Kidney glomerular epithelial cell (primary cell): ENCODE results near the gene KLF6.

Experiments
- DNase-seq: peaks from one replicate; lab custom pipeline; 2025; lab: John Stamatoyannopoulos, UW

KLF6 gene

GRCh38 chr10:3774814-3775695 is 10.0 kb downstream of the KLF6 start:
- no peak for DNase-seq

GRCh38 chr10:3774018-3774813 is 10.8 kb downstream of the KLF6 start:
- no peak for DNase-seq

GRCh38 chr10:3773460-3774017 is 11.5 kb downstream of the KLF6 start:
- DNase-seq: no peak

- DNase-seq: no peak
Observed at GRCh38 chr10:3772361-3773171, 12.4 kb downstream of the KLF6 start.

- no peak for DNase-seq
Observed at GRCh38 chr10:3770611-3771110, 14.3 kb downstream of the KLF6 start.

DNA sequence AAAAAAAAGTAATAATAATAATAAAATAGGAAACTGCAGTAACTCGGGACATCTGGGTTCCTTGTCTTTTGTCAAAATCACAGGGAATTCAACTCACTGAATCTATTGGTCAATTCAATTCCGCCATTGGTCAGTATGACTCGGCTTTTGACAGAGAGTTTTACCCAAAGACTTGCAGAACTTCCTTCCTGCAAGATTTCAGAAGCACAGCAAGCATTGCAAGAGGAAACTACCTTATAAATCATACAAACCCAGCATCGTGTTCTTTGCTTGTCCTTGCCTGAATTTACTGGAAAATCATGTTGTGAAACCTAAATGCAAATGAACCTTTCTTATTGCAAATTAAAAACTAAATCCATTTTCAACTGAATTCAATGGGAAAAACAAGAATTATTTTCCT is 15.5 kb downstream of the KLF6 start:
- DNase-seq: no peak

- DNase-seq: no peak
Observed at GRCh38 chr10:3766046-3766756, 18.8 kb downstream of the KLF6 start.

DNA sequence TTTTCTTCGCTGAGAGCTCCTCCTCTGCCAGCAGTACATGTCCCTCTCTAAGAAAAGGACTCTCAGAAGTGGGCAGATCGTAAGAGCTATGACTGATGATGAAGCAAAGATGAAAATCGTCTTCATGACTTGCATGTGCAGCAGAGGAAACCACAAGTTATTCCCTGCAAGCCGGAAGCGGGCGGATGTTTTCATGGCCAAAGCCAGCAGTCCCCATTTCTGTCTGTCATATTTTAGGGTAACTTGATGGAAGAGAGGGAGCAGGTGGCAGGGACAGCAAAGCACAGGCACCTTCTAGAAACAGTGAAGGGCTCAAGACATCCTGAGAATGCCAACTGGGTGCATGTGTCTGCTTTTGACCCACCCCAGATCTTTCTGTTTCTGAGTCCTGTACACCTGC is 19.9 kb downstream of the KLF6 start:
- no peak for DNase-seq

DNA sequence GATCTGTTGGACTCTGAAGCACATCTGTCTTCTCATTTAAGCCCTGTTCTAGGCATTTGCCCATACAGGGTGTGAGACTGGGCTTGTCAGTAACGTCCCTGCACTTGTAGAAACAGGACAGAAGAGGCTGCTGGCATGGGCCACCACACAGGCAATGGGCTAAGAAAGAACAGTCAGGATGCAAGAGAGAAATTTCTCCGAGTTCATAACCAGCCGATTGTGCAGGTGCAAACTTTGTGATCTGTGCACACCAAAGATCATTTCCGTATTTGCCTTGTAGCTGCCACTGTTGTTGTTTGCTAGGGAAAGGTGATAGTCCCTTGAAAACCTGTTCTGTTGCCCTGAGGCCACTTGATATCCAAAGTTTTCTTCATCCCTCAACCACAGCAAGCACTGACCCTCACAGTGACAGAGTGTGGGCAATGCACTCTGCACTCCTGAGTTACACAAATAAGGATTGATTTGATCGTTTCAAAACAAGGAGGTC is 20.3 kb downstream of the KLF6 start:
- no peak for DNase-seq

- DNase-seq: peak; percentile 48
Observed at GRCh38 chr10:3763852-3764625, 21.0 kb downstream of the KLF6 start.

GRCh38 chr10:3763035-3763456 is 22.0 kb downstream of the KLF6 start:
- peak; percentile 78 for DNase-seq

DNA sequence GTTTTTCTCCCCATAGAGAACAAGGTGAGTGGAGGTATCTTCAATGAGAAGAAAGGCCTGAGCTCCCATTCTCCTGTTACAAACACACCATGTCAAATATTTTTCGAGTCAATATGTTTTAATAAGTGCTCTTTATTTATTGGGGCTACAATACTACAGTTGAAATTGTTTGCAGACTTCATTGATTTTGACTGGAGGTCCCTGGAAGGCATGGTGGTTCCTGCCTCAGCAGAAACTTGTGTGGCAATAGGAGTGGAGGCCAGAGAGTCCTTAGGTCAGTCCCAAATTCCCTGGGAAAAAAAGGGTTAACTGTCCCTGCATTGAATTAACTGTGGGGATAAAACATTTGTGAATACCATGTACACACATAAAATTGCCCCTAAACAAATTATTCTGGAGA is 22.7 kb downstream of the KLF6 start:
- no peak for DNase-seq

DNA sequence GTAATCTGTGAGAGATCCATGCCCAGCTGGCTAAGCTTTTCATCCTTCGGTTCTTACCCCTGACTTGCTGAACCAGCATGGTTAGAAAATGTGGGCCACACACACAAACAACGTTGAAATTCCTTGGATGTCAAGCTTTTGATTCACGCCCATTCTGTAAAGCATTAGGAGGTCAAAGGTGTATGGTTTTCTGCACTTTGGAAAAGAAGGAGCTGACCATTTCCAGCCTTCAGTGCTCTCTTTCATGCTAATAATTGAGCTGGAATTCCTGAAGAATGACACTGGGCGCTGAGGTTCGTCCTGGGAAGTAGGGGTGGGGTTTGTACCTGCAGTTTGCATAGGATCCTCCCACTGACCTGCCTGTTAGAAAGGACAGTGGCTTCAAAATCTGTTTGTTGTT is 23.1 kb downstream of the KLF6 start:
- DNase-seq: peak; percentile 97

- peak; percentile 63 for DNase-seq
Observed at GRCh38 chr10:3761021-3761686, 23.9 kb downstream of the KLF6 start.

GRCh38 chr10:3760083-3760482 is 24.9 kb downstream of the KLF6 start:
- DNase-seq: no peak

- no peak for DNase-seq
Observed at GRCh38 chr10:3759397-3759796, 25.6 kb downstream of the KLF6 start.

GRCh38 chr10:3758491-3758970 is 26.5 kb downstream of the KLF6 start:
- DNase-seq: no peak

GRCh38 chr10:3757638-3758490 is 27.1 kb downstream of the KLF6 start:
- DNase-seq: peak; percentile 65
